ENCODE measurements around the gene GEMIN4.
"Not testable (repeated sequence)": the region's sequence is repeated elsewhere in the genome, so short reads cannot be mapped to it uniquely, and the experiment has no call there.

The GEMIN4 gene

DNA sequence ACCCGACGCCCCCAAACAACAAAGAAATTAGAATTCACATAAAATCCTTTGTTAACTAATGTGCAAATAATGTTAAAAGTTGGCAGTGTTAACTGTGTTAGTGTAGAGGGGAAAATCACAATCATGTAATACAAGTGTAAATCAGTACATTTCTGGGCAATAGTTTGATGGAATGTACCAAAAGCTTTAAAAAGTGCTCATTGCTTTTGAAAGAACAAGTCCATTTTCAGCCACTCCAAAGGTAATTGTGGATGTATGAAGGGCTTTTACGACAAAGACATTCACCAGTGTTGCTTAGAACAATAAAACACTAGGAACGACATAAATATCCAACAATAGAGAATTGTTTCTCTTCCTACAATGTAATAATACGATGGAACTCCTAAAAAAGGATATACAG lies 21.0 kb upstream of the GEMIN4 start:
- no peaks in the 10 kb centered on the region for H3K9me3 ChIP-seq (ENCODE audit: severe bottlenecking)
- H3K27me3 ChIP-seq (ENCODE audit: insufficient read depth, low read depth, severe bottlenecking): no peaks in the 10 kb centered on the region
- TF ChIP-seq, protein P1, sequence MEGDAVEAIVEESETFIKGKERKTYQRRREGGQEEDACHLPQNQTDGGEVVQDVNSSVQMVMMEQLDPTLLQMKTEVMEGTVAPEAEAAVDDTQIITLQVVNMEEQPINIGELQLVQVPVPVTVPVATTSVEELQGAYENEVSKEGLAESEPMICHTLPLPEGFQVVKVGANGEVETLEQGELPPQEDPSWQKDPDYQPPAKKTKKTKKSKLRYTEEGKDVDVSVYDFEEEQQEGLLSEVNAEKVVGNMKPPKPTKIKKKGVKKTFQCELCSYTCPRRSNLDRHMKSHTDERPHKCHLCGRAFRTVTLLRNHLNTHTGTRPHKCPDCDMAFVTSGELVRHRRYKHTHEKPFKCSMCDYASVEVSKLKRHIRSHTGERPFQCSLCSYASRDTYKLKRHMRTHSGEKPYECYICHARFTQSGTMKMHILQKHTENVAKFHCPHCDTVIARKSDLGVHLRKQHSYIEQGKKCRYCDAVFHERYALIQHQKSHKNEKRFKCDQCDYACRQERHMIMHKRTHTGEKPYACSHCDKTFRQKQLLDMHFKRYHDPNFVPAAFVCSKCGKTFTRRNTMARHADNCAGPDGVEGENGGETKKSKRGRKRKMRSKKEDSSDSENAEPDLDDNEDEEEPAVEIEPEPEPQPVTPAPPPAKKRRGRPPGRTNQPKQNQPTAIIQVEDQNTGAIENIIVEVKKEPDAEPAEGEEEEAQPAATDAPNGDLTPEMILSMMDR (IDR thresholded peaks at IDR 0.05; ENCODE audit: low read depth, low read length): no peak
- H3K27ac ChIP-seq: no peak overlapping the region
- no peak for DNase-seq
- peaks cover 75% of the 10 kb centered on the region for H3K36me3 ChIP-seq
- H3K4me3 ChIP-seq (ENCODE audit: low read depth, low read length): no peak overlapping the region

DNA sequence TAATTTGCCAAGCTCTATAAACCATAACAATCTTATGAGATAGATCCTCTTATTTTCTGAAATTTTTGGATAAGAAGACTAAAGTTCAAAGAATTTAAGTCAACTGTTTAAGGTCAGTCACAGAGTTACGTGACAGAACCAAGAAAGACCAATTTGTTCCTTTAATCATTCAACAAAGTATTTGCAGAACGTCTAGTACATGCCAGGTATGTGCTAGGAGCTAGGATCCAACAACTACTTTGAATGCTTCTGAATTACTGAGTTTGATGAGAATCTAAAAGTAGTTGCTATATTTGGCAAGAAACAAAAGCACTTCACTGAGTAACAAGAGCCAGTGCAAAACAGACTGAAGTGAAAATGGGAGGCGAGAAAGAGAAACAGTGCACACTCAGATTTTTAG lies 15.0 kb upstream of the GEMIN4 start:
- H3K36me3 ChIP-seq: peaks cover 65% of the 10 kb centered on the region
- no peaks in the 10 kb centered on the region for H3K9me3 ChIP-seq (ENCODE audit: severe bottlenecking)
- H3K27ac ChIP-seq: no peak overlapping the region
- TF ChIP-seq, protein P1 (IDR thresholded peaks at IDR 0.05; ENCODE audit: low read depth, low read length): no peak
- no peaks in the 10 kb centered on the region for H3K27me3 ChIP-seq (ENCODE audit: insufficient read depth, low read depth, severe bottlenecking)
- no peak overlapping the region for H3K4me3 ChIP-seq (ENCODE audit: low read depth, low read length)
- DNase-seq: no peak

DNA sequence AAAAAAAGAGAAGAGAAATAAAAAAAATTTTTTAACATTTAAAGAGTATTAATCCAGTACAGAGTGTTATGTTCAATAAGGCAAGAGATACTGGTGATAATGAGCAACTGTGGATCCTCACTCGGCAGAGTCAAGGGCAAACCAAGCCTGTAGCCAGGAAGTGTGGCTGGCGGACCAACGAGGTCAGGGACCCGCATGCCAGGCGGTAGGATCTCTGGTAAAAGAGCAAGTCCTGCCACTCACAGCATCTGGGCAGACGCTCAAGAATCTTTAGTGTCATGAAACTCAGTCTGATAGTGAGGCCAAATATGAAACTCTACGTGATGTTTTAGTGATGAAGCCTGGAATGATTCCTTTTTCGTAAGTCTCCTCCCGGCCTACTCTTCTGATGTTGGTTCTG lies 8.3 kb upstream of the GEMIN4 start:
- Histone ChIP-seq H3K27me3 (ENCODE audit: insufficient read depth, low read depth, severe bottlenecking) (no peaks in the 10 kb centered on the region), H3K27ac (no peak overlapping the region), H3K36me3 (peaks cover 71% of the 10 kb centered on the region), H3K4me3 (ENCODE audit: low read depth, low read length) (no peak overlapping the region), H3K9me3 (ENCODE audit: severe bottlenecking) (no peaks in the 10 kb centered on the region)
- TF ChIP-seq, protein P1 (IDR thresholded peaks at IDR 0.05; ENCODE audit: low read depth, low read length): no peak
- no peak for DNase-seq

DNA sequence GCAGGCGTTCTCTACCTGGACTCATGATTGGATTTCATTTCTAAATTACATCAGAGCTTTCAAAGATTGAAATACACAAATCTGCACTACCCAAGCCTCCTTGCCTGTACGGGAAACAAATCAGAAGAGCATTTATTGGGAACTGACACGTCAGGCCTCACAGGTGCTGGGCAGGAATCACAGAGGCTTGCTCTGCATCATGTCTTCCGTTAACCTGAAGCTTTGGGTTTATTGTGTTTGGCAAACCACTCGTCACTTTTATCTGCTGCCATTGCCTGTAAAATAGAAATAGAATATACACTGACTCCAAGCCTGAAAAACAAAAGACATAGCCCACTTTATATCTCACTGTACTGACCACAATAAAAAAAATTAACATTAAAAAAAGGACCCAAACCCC lies 7.9 kb upstream of the GEMIN4 start:
- H3K4me3 ChIP-seq (ENCODE audit: low read depth, low read length): no peak overlapping the region
- H3K27ac ChIP-seq: no peak overlapping the region
- TF ChIP-seq, protein P1 (IDR thresholded peaks at IDR 0.05; ENCODE audit: low read depth, low read length): no peak
- no peaks in the 10 kb centered on the region for H3K9me3 ChIP-seq (ENCODE audit: severe bottlenecking)
- H3K27me3 ChIP-seq (ENCODE audit: insufficient read depth, low read depth, severe bottlenecking): no peaks in the 10 kb centered on the region
- DNase-seq: no peak
- H3K36me3 ChIP-seq: peaks cover 67% of the 10 kb centered on the region

DNA sequence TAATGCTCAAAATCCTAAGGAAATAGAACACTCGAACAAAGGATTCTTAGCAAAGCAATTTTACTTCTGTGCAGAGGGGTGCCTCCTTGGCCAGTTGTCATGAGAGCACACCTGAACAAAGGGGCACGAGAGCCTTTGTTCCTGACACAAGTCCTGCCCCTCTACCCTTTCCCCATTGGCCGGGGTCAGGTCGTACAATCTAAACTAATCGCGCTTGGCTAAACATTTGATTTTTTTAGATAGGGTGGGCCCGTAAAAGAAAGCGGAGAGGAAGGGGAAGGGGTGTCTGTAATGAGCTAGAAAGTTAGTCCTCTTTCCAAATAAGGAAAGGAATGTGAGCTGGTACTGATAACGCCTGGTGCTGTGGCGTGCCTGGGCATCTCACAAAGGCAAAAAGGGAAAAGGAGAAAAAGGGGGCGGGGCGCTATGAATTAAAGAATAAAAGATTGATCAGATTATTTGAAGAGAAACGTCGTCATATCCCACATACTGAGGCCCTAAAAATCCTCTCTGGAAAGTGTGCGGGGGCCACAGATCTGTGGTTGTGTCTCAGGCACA lies 4.0 kb upstream of the GEMIN4 start:
- not testable (repeated sequence) for DNase-seq; H3K27ac ChIP-seq; H3K27me3 ChIP-seq (ENCODE audit: insufficient read depth, low read depth, severe bottlenecking); H3K9me3 ChIP-seq (ENCODE audit: severe bottlenecking); H3K4me3 ChIP-seq (ENCODE audit: low read depth, low read length)
- peaks cover 44% of the 10 kb centered on the region for H3K36me3 ChIP-seq

DNA sequence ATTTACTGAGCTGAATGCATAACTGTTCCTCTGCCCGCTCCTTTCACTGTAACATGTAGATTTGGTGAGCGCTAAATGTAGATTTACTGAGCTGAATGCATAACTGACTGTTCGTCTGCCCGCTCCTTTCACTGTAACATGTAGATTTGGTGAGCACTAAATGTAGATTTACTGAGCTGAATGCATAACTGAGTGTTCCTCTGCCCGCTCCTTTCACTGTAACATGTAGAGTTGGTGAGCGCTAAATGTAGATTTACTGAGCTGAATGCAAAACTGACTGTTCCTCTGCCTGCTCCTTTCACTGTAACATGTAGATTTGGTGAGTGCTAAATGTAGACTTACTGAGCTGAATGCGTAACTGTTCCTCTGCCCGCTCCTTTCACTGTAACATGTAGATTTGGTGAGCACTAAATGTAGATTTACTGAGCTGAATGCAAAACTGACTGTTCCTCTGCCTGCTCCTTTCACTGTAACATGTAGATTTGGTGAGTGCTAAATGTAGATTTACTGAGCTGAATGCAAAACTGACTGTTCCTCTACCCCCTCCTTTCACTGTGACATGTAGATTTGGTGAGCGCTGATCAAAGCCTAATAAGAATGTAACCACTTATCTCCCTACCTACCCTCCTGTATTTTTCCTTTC lies 3.4 kb upstream of the GEMIN4 start:
- not testable (repeated sequence) for H3K27me3 ChIP-seq (ENCODE audit: insufficient read depth, low read depth, severe bottlenecking); H3K4me3 ChIP-seq (ENCODE audit: low read depth, low read length); H3K27ac ChIP-seq; DNase-seq; H3K9me3 ChIP-seq (ENCODE audit: severe bottlenecking)
- peaks cover 42% of the 10 kb centered on the region for H3K36me3 ChIP-seq

DNA sequence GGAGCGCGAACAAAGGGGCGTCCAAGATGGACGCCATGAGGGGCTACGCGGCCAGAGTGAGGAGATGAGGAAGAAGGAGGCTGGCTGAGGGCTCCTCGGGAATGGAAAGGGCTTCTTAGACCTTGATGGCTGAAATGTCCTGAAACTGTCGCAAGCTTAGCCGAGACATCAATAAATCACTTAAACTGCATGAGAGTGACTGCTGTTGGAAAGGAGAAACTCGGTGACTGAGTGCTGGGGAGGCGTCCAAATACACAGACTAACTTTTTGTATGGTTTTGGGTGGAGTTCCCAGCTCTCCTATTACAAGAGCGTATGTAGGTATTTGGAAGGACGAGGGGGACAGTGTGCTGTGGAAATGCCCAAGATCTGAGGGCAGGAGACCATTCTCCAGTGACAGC lies 1.4 kb upstream of the GEMIN4 start:
- Histone ChIP-seq H3K27ac (no peak overlapping the region), H3K4me3 (ENCODE audit: low read depth, low read length) (no peak overlapping the region), H3K9me3 (ENCODE audit: severe bottlenecking) (peaks cover 7% of the 10 kb centered on the region), H3K27me3 (ENCODE audit: insufficient read depth, low read depth, severe bottlenecking) (no peaks in the 10 kb centered on the region), H3K36me3 (peaks cover 35% of the 10 kb centered on the region)
- TF ChIP-seq, protein P1 (IDR thresholded peaks at IDR 0.05; ENCODE audit: low read depth, low read length): no peak
- DNase-seq: no peak

All from WERI-Rb-1 (cell line).